Chondrocyte (in vitro differentiated cells): Measurements from ENCODE around the gene C1QC. TPM values are rescaled to one million over a fixed set of nuclear protein-coding genes. Genes with fewer than 3 reads are reported as not detected.

Source experiments
- DNase-seq: peaks from one replicate; pipeline ENCODE4 v3.0.0; 2021; ENCODE audit warnings: mixed read lengths, low spot score
- H3K27ac Mint-ChIP-seq: one replicate; pipeline ENCODE4 v1.8.0; 2021; ENCODE audit warnings: mild to moderate bottlenecking, moderate library complexity, mixed read lengths; ENCODE audit not compliant: unreplicated experiment
- H3K27me3 Mint-ChIP-seq: 2 replicates; pipeline ENCODE4 v1.8.0; 2021; ENCODE audit warnings: low read depth, mixed read lengths
- H3K36me3 Mint-ChIP-seq: 2 replicates; pipeline ENCODE4 v1.8.0; 2021; ENCODE audit warnings: low read depth, mixed read lengths
- H3K4me1 Mint-ChIP-seq: 2 replicates; pipeline ENCODE4 v1.8.0; 2021; ENCODE audit warnings: low read depth, mild to moderate bottlenecking, mixed read lengths
- H3K4me3 Mint-ChIP-seq: one replicate; pipeline ENCODE4 v1.8.0; 2021; ENCODE audit warnings: mild to moderate bottlenecking, moderate library complexity, mixed read lengths; ENCODE audit not compliant: unreplicated experiment
- H3K9me3 Mint-ChIP-seq: 2 replicates; pipeline ENCODE4 v1.8.0; 2021; ENCODE audit warnings: low read depth, mixed read lengths
- CTCF ChIP-seq: fragments of 200-600 bp; sonication (generic); IDR thresholded peaks from 2 replicates; pipeline ENCODE4 v1.5.0; 2021; ENCODE audit warnings: antibody characterized with exemption, mild to moderate bottlenecking, moderate library complexity
- total RNA-seq: library from RNA; stranded (reverse); gene quantifications from 3 replicates; pipeline ENCODE4 v1.2.1, GENCODE V29; 2021

The C1QC gene
- total RNA-seq, 1 donor from 2014 or later: not detected

- Mint-ChIP-seq H3K4me1 (no peaks in the 10 kb centered on the region), H3K4me3 (no peak overlapping the region), H3K27me3 (peaks cover 77% of the 10 kb centered on the region), H3K9me3 (no peaks in the 10 kb centered on the region), H3K36me3 (no peaks in the 10 kb centered on the region), H3K27ac (no peak overlapping the region)
- no peak for DNase-seq
- TF ChIP-seq CTCF: no peak
These were observed 30.5 kb upstream of the C1QC start for GRCh38 chr1:22612671-22613571.

DNA sequence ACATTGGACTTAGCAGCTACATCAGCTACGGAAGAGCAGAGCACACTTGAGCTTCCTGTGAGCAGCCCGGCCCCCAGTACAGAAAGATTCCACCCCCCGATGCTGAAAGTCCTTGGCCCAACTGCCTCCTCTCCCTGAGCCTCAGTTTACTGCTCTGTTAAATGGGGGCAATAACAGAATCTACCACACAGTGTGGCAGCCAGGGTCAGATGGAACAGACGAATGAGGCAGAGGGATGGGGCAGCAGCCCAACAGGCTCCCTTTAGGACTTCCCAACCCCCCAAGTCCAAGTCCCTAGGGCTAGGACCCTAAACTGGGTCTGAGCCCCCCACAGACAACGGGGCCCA is 29.9 kb upstream of the C1QC start:
- no peaks in the 10 kb centered on the region for H3K4me1 Mint-ChIP-seq
- H3K9me3 Mint-ChIP-seq: no peaks in the 10 kb centered on the region
- peaks cover 75% of the 10 kb centered on the region for H3K27me3 Mint-ChIP-seq
- TF ChIP-seq CTCF: no peak
- H3K36me3 Mint-ChIP-seq: no peaks in the 10 kb centered on the region
- H3K4me3 Mint-ChIP-seq: no peak overlapping the region
- no peak overlapping the region for H3K27ac Mint-ChIP-seq
- DNase-seq: no peak

GRCh38 chr1:22613951-22614350 is 29.5 kb upstream of the C1QC start:
- Mint-ChIP-seq H3K36me3 (no peaks in the 10 kb centered on the region), H3K27me3 (peaks cover 76% of the 10 kb centered on the region), H3K4me3 (no peak overlapping the region), H3K27ac (no peak overlapping the region), H3K4me1 (no peaks in the 10 kb centered on the region), H3K9me3 (no peaks in the 10 kb centered on the region)
- no peak for TF ChIP-seq CTCF
- no peak for DNase-seq

DNA sequence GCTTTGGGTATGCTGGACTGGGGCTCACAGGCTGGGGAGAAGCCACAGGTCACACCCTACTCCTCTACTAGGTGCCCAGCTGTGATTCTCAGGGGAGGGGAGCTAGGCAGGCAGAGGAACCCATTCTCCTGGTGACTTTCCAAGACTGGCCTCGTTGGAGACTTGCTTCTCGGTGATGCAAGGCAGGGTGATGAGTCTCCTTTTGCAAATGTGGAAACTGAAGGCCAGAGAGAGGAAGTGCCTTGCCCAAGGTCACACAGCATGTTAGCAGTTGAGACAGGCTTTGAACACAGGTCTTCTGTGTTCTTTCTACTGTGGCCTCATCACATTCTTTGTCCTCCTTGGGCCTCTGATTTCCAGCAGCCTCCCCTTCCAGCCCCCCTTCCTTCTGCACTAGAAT is 27.5 kb upstream of the C1QC start:
- no peak overlapping the region for H3K27ac Mint-ChIP-seq
- H3K27me3 Mint-ChIP-seq: peaks cover 75% of the 10 kb centered on the region
- H3K4me3 Mint-ChIP-seq: no peak overlapping the region
- DNase-seq: no peak
- H3K36me3 Mint-ChIP-seq: no peaks in the 10 kb centered on the region
- H3K9me3 Mint-ChIP-seq: no peaks in the 10 kb centered on the region
- H3K4me1 Mint-ChIP-seq: no peaks in the 10 kb centered on the region
- TF ChIP-seq CTCF: no peak

DNA sequence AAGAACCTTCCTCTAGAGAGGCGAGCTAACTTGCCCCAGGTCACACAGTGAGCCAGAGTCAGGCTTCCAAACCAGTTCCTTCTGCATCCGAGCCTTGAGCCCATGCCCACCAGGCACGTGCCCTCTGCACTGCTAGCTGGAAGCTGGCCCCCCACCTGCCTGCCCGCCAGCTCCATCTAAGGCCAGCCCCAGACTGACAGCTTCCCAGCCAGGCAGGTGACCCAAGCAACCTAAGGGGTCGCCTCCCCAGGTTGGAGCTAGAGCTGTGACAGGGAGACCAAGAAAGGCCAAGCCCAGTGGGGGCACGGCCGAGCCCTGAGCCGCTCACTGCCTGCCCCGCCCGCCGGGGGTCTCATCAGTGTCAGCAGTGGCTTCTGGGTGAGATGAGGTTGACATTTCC is 26.9 kb upstream of the C1QC start:
- Mint-ChIP-seq H3K9me3 (no peaks in the 10 kb centered on the region), H3K4me1 (no peaks in the 10 kb centered on the region), H3K36me3 (no peaks in the 10 kb centered on the region), H3K27me3 (peaks cover 76% of the 10 kb centered on the region), H3K27ac (no peak overlapping the region), H3K4me3 (no peak overlapping the region)
- TF ChIP-seq CTCF: no peak
- DNase-seq: no peak
